PFSK-1 (cell line): ENCODE data around the gene SLC25A44.

Source experiments
- POLR2AphosphoS5 ChIP-seq: IDR thresholded peaks from 2 replicates; pipeline ENCODE4 v1.6.1; 2012; ENCODE audit warnings: low read depth, mild to moderate bottlenecking, control low read depth, low read length, moderate library complexity
- REST ChIP-seq, 2 experiments: IDR thresholded peaks; 2 replicates each; pipeline versions ENCODE4 v1.6.1 to v1.8.0; 2011 to 2012; ENCODE audit warnings: low read depth in 2 of 2, low read length in 2 of 2, control low read depth in 1 of 2, inconsistent platforms in 1 of 2, mild to moderate bottlenecking in 1 of 2, moderate library complexity in 1 of 2; ENCODE audit not compliant: insufficient read depth in 1 of 2
- SIN3A ChIP-seq: IDR thresholded peaks from 2 replicates; pipeline ENCODE4 v1.6.1; 2012; ENCODE audit warnings: mild to moderate bottlenecking, low read length, moderate library complexity, borderline replicate concordance; ENCODE audit not compliant: insufficient read depth
- TAF1 ChIP-seq: IDR thresholded peaks from 2 replicates; pipeline ENCODE4 v1.6.1; 2012; ENCODE audit warnings: low read length, control low read depth, borderline replicate concordance; ENCODE audit not compliant: insufficient read depth

- TF ChIP-seq TAF1 (no peak), REST (IDR thresholded peaks at IDR 0.05; ENCODE audit: insufficient read depth in 1 of 2, low read depth in 2 of 2, low read length in 2 of 2) (no peak), POLR2AphosphoS5 (no peak), SIN3A (no peak)
Measured at GRCh38 chr1:156177919-156178654, 15.8 kb upstream of the SLC25A44 start.
